Measurements from ENCODE around the gene TSPO2.
"Not testable (repeated sequence)": the region's sequence is repeated elsewhere in the genome, so short reads cannot be mapped to it uniquely, and the experiment has no call there.

DNA sequence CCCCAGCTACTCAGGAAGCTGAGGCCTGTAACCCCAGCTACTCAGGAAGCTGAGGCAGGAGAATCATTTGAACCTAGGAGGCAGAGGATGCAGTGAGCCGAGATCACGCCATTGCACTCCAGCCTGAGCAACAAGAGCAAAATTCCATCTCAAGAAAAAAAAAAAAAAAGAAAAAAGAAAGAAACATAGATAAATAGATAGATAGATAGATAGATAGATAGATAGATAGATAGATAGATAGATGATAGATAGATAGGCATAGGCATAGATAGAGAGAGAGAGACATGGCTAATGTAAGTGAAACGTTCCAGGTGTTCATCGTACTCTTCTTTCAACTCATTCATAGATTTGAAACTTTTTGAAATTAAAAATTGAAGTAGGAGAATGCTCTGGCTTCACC is 35.3 kb upstream of the TSPO2 start:
- TF ChIP-seq, protein P1, sequence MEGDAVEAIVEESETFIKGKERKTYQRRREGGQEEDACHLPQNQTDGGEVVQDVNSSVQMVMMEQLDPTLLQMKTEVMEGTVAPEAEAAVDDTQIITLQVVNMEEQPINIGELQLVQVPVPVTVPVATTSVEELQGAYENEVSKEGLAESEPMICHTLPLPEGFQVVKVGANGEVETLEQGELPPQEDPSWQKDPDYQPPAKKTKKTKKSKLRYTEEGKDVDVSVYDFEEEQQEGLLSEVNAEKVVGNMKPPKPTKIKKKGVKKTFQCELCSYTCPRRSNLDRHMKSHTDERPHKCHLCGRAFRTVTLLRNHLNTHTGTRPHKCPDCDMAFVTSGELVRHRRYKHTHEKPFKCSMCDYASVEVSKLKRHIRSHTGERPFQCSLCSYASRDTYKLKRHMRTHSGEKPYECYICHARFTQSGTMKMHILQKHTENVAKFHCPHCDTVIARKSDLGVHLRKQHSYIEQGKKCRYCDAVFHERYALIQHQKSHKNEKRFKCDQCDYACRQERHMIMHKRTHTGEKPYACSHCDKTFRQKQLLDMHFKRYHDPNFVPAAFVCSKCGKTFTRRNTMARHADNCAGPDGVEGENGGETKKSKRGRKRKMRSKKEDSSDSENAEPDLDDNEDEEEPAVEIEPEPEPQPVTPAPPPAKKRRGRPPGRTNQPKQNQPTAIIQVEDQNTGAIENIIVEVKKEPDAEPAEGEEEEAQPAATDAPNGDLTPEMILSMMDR (IDR thresholded peaks at IDR 0.05) = not testable (repeated sequence)
- TF ChIP-seq POLR2AphosphoS5, POLR2A (IDR thresholded peaks at IDR 0.05): not testable (repeated sequence)
